ENCODE measurements around the gene TYRO3.

DNA sequence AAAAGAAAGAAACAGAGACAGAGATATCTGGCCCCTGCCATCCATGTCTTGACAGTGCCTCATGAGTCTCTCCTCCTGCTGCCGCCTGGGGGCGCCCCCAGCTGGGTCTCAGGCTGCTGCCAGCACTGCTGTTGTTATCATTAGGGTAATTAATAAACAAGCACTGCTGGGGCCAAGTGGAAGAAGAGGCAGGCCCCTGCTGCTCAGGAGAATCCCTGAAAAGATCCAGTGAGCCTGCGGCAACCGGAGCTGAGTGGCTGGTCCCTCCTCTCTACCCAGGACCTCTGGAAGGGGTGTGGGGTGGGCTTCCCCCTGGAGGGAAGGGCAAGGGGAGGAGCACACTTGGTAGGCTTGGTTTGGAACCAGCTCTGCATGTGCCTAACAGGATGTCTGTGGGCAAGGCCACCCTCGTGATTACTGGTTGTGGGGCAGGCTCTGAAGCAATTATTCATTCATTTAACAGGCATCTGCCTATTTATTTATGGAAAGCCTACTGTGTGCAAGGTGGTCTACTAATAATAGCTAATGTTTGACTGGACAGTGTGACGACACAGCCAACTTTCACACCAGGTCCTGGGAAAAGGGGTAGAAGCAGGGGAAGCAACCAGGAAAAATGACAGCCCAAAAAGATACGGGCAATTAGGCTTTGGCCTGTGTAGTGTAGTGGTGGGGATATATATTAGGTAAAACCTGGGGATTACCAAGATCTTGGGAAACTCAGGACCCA, 1.2 kb upstream of the TYRO3 start:
- TF ChIP-seq POLR2A (IDR thresholded peaks at IDR 0.05; ENCODE audit: low read length) (no peak), GATA1 (IDR thresholded peaks at IDR 0.05; ENCODE audit: low read depth, low read length) (no peak)

All from erythroblast (primary cell).